CD4-positive, alpha-beta T cell (primary cell): ENCODE results near the gene RYR3. TPM values are rescaled to one million over a fixed set of nuclear protein-coding genes. Genes with fewer than 3 reads are reported as not detected.

Source experiments
- ATAC-seq: fragments of 200-7000 bp; cut with Tn5 transposase; one replicate; pipeline ENCODE4 v1.10.0; 2022; ENCODE audit warnings: mild to moderate bottlenecking; ENCODE audit not compliant: poor library complexity
- CTCF ChIA-PET: fragments of 350-600 bp; sonication (Branson Sonifier 250); formaldehyde crosslinking; loops from one replicate; lab custom pipeline; 2021; ENCODE audit warnings: antibody characterized with exemption, inconsistent platforms; lab: Charles Lee
- POLR2A ChIA-PET: fragments of 350-600 bp; sonication (Branson Sonifier 250); formaldehyde crosslinking; loops from one replicate; lab custom pipeline; 2021; ENCODE audit warnings: antibody characterized with exemption, inconsistent platforms; lab: Charles Lee
- DNase-seq, 14 experiments: peaks; one replicate each; pipeline ENCODE4 v3.0.0-alpha.2; 2013 to 2020; ENCODE audit warnings: mixed read lengths in 2 of 14
- H3K27ac ChIP-seq, 2 donors: one replicate each; pipeline versions ENCODE4 v1.5.1 to v1.7.0; 2013; ENCODE audit warnings: low read length in 2 of 2, low read depth in 1 of 2, mild to moderate bottlenecking in 1 of 2
- H3K27me3 ChIP-seq, 2 experiments: 1 replicate in 1 of 2; 2 replicates in 1 of 2; pipeline versions ENCODE4 v1.6.1 to v1.7.0; 2013; ENCODE audit warnings: low read length in 2 of 2, control low read depth in 1 of 2, mild to moderate bottlenecking in 1 of 2, moderate library complexity in 1 of 2; ENCODE audit not compliant: insufficient read depth in 2 of 2, control insufficient read depth in 1 of 2
- H3K36me3 ChIP-seq: one replicate; pipeline ENCODE4 v1.6.1; 2013; ENCODE audit warnings: low read length, control low read depth; ENCODE audit not compliant: insufficient read depth
- H3K4me1 ChIP-seq: one replicate; pipeline ENCODE4 v1.6.1; 2013; ENCODE audit warnings: low read length, control low read depth; ENCODE audit not compliant: insufficient read depth
- H3K4me3 ChIP-seq: one replicate; pipeline ENCODE4 v1.5.1; 2013; ENCODE audit warnings: mild to moderate bottlenecking, low read length, moderate library complexity
- H3K9me3 ChIP-seq, 2 experiments: 1 replicate in 1 of 2; 2 replicates in 1 of 2; pipeline versions ENCODE4 v1.6.1 to v1.7.0; 2013; ENCODE audit warnings: low read length in 2 of 2, mild to moderate bottlenecking in 2 of 2, control low read depth in 1 of 2, moderate library complexity in 1 of 2; ENCODE audit not compliant: control insufficient read depth in 1 of 2, insufficient read depth in 1 of 2
- H3K27ac Mint-ChIP-seq: one replicate; pipeline ENCODE4 v1.8.0; 2020; ENCODE audit warnings: mixed read lengths
- H3K27me3 Mint-ChIP-seq: one replicate; pipeline ENCODE4 v1.8.0; 2021; ENCODE audit warnings: mixed read lengths
- H3K36me3 Mint-ChIP-seq: one replicate; pipeline ENCODE4 v1.8.0; 2021; ENCODE audit warnings: low read depth, mixed read lengths
- H3K4me1 Mint-ChIP-seq: one replicate; pipeline ENCODE4 v1.8.0; 2021; ENCODE audit warnings: low read depth, mixed read lengths
- H3K4me3 Mint-ChIP-seq: one replicate; pipeline ENCODE4 v1.8.0; 2020; ENCODE audit warnings: mild to moderate bottlenecking, mixed read lengths
- H3K9me3 Mint-ChIP-seq: one replicate; pipeline ENCODE4 v1.8.0; 2020; ENCODE audit warnings: mixed read lengths
- intact Hi-C, 2 experiments: fragments of 100-400 bp; cut with DNase I in 1 of 2; cut with micrococcal nuclease in 1 of 2; formaldehyde crosslinking; loops; one replicate each; pipeline versions ENCODE4 v1.15.1 to v1.9.0; 2023 to 2025; cut with DNase I, micrococcal nuclease
- total RNA-seq, 174 experiments: library from RNA in 2 of 174; stranded (reverse) in 2 of 174; gene quantifications; one replicate each; pipeline ENCODE4 v1.2.3 and lab custom pipeline; 2021 to 2026
- TF ChIP-seq, protein P1 (sequence below): fragments of 200-600 bp; IDR thresholded peaks from one replicate; pipeline ENCODE4 v1.8.0; 2022; ENCODE audit warnings: antibody characterized with exemption, mild to moderate bottlenecking

RYR3 gene
- total RNA-seq, 2 experiments from 2014 or later, result not detected

DNA sequence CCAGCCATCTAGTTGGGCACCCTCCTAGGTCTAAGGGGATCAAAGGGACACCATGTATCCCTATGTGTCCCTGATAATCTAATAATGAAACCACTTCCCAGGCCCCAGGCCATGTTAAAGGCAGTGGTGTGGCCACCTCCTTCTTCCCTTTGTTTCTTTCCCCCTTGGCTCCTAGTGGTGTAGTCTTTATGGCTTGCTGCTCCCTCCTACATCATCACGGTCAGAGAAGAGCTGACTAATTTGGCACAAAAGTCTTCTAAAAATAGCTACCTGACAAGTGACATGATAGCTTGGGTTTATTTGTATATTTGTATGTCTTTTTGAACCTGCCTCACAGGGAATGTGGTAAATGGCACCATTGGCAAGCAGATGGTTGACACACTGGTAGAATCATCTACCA is 526.5 kb downstream of the RYR3 start:
- TF ChIP-seq, protein P1, sequence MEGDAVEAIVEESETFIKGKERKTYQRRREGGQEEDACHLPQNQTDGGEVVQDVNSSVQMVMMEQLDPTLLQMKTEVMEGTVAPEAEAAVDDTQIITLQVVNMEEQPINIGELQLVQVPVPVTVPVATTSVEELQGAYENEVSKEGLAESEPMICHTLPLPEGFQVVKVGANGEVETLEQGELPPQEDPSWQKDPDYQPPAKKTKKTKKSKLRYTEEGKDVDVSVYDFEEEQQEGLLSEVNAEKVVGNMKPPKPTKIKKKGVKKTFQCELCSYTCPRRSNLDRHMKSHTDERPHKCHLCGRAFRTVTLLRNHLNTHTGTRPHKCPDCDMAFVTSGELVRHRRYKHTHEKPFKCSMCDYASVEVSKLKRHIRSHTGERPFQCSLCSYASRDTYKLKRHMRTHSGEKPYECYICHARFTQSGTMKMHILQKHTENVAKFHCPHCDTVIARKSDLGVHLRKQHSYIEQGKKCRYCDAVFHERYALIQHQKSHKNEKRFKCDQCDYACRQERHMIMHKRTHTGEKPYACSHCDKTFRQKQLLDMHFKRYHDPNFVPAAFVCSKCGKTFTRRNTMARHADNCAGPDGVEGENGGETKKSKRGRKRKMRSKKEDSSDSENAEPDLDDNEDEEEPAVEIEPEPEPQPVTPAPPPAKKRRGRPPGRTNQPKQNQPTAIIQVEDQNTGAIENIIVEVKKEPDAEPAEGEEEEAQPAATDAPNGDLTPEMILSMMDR, result no peak
- POLR2A ChIA-PET, result no interaction called here
- DNase-seq, result no peak
- Histone ChIP-seq H3K27ac (no peak overlapping the region), H3K27me3 (no peaks in the 10 kb centered on the region), H3K4me1 (no peaks in the 10 kb centered on the region), H3K9me3 (no peaks in the 10 kb centered on the region), H3K36me3 (no peaks in the 10 kb centered on the region), H3K4me3 (no peak overlapping the region)
- Mint-ChIP-seq H3K27ac (no peak overlapping the region), H3K4me3 (no peak overlapping the region), H3K4me1 (no peaks in the 10 kb centered on the region), H3K36me3 (no peaks in the 10 kb centered on the region), H3K27me3 (peaks cover 11% of the 10 kb centered on the region), H3K9me3 (no peaks in the 10 kb centered on the region)
- CTCF ChIA-PET, result no interaction called here
- ATAC-seq, result no peak
- intact Hi-C loops, result no loop called here

DNA sequence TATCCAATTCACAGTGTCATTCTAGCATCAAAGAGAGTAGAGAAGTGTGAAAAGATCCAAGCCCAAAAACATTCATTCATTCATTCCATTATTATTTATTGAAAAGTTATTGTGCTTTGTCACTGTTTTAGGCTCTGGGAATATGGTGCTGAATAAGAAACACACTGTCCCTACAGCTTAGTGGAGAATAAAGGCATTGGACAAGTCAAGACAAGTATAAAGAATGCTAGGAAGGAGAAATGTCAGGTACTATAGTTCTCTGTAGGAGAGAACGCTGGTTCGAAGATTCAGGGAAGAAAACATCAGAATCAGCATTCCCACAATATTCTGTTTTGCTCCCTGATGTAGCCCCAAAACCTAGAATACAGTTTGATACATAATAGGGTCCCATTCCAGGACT is 528.8 kb downstream of the RYR3 start:
- intact Hi-C loops, result no loop called here
- Histone ChIP-seq H3K36me3 (no peaks in the 10 kb centered on the region), H3K9me3 (no peaks in the 10 kb centered on the region), H3K27me3 (no peaks in the 10 kb centered on the region), H3K4me3 (no peak overlapping the region), H3K27ac (no peak overlapping the region), H3K4me1 (no peaks in the 10 kb centered on the region)
- Mint-ChIP-seq H3K4me1 (no peaks in the 10 kb centered on the region), H3K36me3 (no peaks in the 10 kb centered on the region), H3K4me3 (no peak overlapping the region), H3K27me3 (peaks cover 26% of the 10 kb centered on the region), H3K9me3 (no peaks in the 10 kb centered on the region), H3K27ac (no peak overlapping the region)
- ATAC-seq, result no peak
- ChIA-PET CTCF (no interaction called here), POLR2A (no interaction called here)
- no peak for DNase-seq
- TF ChIP-seq, protein P1, result no peak

DNA sequence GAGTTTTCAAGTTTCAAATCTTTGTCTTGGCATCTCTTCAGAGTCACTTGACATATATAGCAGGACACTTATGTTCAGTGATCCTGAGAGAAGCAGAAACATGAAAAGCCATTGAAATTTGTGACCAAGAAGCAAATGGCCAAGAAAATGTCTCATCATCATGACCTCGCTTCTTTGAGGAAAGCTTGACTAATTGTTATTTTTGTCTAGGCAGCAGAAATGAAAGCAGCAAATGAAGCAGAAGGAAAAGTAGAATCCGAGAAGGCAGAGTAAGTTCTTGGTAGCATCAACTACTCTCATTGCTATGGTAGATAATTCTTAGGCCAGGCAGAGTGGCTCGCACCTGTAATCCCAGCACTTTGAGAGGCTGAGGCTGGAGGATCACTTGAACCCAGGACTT is 529.8 kb downstream of the RYR3 start:
- CTCF ChIA-PET, result no interaction called here
- Mint-ChIP-seq H3K4me1 (no peaks in the 10 kb centered on the region), H3K9me3 (no peaks in the 10 kb centered on the region), H3K4me3 (no peak overlapping the region), H3K27ac (no peak overlapping the region), H3K27me3 (peaks cover 28% of the 10 kb centered on the region), H3K36me3 (no peaks in the 10 kb centered on the region)
- DNase-seq (no peak), ATAC-seq (no peak)
- no peaks in the 10 kb centered on the region for H3K27me3 ChIP-seq
- TF ChIP-seq, protein P1, result no peak
- H3K4me1 ChIP-seq, result no peaks in the 10 kb centered on the region
- H3K36me3 ChIP-seq, result no peaks in the 10 kb centered on the region
- intact Hi-C loops, result no loop called here
- no peak overlapping the region for H3K27ac ChIP-seq
- H3K9me3 ChIP-seq, result no peaks in the 10 kb centered on the region
- H3K4me3 ChIP-seq, result no peak overlapping the region
- POLR2A ChIA-PET, result no interaction called here
